HAP-1 (cell line): ENCODE measurements around the gene HOXA6.
A peak's percentile ranks its signal among the peaks of the same experiment; 100 is the strongest.

Experiments used
- DNase-seq, 2 experiments: peaks; one replicate each; pipeline ENCODE4 v3.0.0-alpha.2; 2016 to 2020; ENCODE audit warnings: low spot score in 2 of 2
- H3K27me3 ChIP-seq: fragments of 250-450 bp; sonication (Bioruptor Pico); 2 replicates; pipeline ENCODE4 v1.5.1; 2020; ENCODE audit warnings: low read depth, mild to moderate bottlenecking, moderate library complexity
- H3K36me3 ChIP-seq: fragments of 250-450 bp; sonication (Bioruptor Pico); replicated peaks from 2 replicates; pipeline ENCODE4 v1.5.1; 2020; ENCODE audit warnings: mild to moderate bottlenecking
- H3K4me1 ChIP-seq: fragments of 250-450 bp; sonication (Bioruptor Pico); 2 replicates; pipeline ENCODE4 v1.5.1; 2020; ENCODE audit warnings: mild to moderate bottlenecking
- H3K4me3 ChIP-seq: fragments of 250-450 bp; sonication (Bioruptor Pico); 2 replicates; pipeline ENCODE4 v1.5.1; 2020; ENCODE audit warnings: mild to moderate bottlenecking, moderate library complexity
- H3K9me3 ChIP-seq: fragments of 250-450 bp; sonication (Bioruptor Pico); 2 replicates; pipeline ENCODE4 v1.5.1; 2020; ENCODE audit warnings: mild to moderate bottlenecking, moderate library complexity
- in situ Hi-C: fragments of 300-500 bp; cut with MboI; formaldehyde crosslinking; loops from 3 replicates; pipeline ENCODE4 v1.14.3; 2020; ENCODE audit warnings: low sequenced_read_pairs, inconsistent platforms, mixed read lengths

Gene HOXA6

GRCh38 chr7:27188386-27189294, 41.1 kb upstream of the HOXA6 start:
- peak; percentile 34 to 58 for DNase-seq
- peaks cover 19% of the 10 kb centered on the region for H3K36me3 ChIP-seq
- H3K27me3 ChIP-seq: no peaks in the 10 kb centered on the region
- in situ Hi-C loops: no loop called here
- H3K9me3 ChIP-seq: no peaks in the 10 kb centered on the region
- peak overlapping the region; percentile 60 for H3K4me3 ChIP-seq
- peaks cover 29% of the 10 kb centered on the region for H3K4me1 ChIP-seq

GRCh38 chr7:27187475-27188385, 40.2 kb upstream of the HOXA6 start:
- DNase-seq: peak; percentile 94 to 96
- Histone ChIP-seq H3K9me3 (no peaks in the 10 kb centered on the region), H3K27me3 (no peaks in the 10 kb centered on the region), H3K4me1 (peaks cover 32% of the 10 kb centered on the region), H3K36me3 (peaks cover 12% of the 10 kb centered on the region), H3K4me3 (peak overlapping the region; percentile 60)
- in situ Hi-C loops: no loop called here

- no peaks in the 10 kb centered on the region for H3K27me3 ChIP-seq
- peaks cover 35% of the 10 kb centered on the region for H3K4me1 ChIP-seq
- peak overlapping the region; percentile 60 for H3K4me3 ChIP-seq
- DNase-seq: peak; percentile 29 to 40
- in situ Hi-C loops: no loop called here
- peaks cover 16% of the 10 kb centered on the region for H3K36me3 ChIP-seq
- H3K9me3 ChIP-seq: no peaks in the 10 kb centered on the region
These were observed 39.3 kb upstream of the HOXA6 start for GRCh38 chr7:27186668-27187474.

GRCh38 chr7:27185854-27186667, 38.5 kb upstream of the HOXA6 start:
- H3K9me3 ChIP-seq: no peaks in the 10 kb centered on the region
- in situ Hi-C loops: no loop called here
- peak overlapping the region; percentile 60 for H3K4me3 ChIP-seq
- no peaks in the 10 kb centered on the region for H3K27me3 ChIP-seq
- peak; percentile 67 to 70 for DNase-seq
- peaks cover 12% of the 10 kb centered on the region for H3K36me3 ChIP-seq
- peaks cover 35% of the 10 kb centered on the region for H3K4me1 ChIP-seq

GRCh38 chr7:27185013-27185853, 37.7 kb upstream of the HOXA6 start, which contains the start of gene HOXA11:
TSS of gene HOXA11 (minus strand) at chr7:27185232. CDS start at chr7:27185144, 88 bp downstream.
- in situ Hi-C loops: no loop called here
- H3K4me1 ChIP-seq: peaks cover 40% of the 10 kb centered on the region
- H3K4me3 ChIP-seq: peak within 1 kb of the TSS; percentile 60
- H3K36me3 ChIP-seq: peaks cover 12% of the 10 kb centered on the region
- peak; percentile 87 to 97 for DNase-seq
- no peaks in the 10 kb centered on the region for H3K27me3 ChIP-seq
- H3K9me3 ChIP-seq: no peaks in the 10 kb centered on the region

- H3K4me1 ChIP-seq: peaks cover 39% of the 10 kb centered on the region
- peak overlapping the region; percentile 60 for H3K4me3 ChIP-seq
- no peaks in the 10 kb centered on the region for H3K9me3 ChIP-seq
- in situ Hi-C loops: no loop called here
- H3K36me3 ChIP-seq: peaks cover 12% of the 10 kb centered on the region
- no peaks in the 10 kb centered on the region for H3K27me3 ChIP-seq
- DNase-seq: peak; percentile 27 to 66
These were observed 36.9 kb upstream of the HOXA6 start for GRCh38 chr7:27184337-27185012.

- peak in 1 of 2 experiments; percentile 37 for DNase-seq
- Histone ChIP-seq H3K4me1 (peaks cover 35% of the 10 kb centered on the region), H3K9me3 (no peaks in the 10 kb centered on the region), H3K27me3 (no peaks in the 10 kb centered on the region), H3K4me3 (peak overlapping the region; percentile 60), H3K36me3 (peaks cover 12% of the 10 kb centered on the region)
- in situ Hi-C loops: no loop called here
These were observed 36.2 kb upstream of the HOXA6 start for GRCh38 chr7:27183682-27184336.

- no peaks in the 10 kb centered on the region for H3K27me3 ChIP-seq
- peak overlapping the region; percentile 60 for H3K4me3 ChIP-seq
- H3K36me3 ChIP-seq: peaks cover 12% of the 10 kb centered on the region
- in situ Hi-C loops: no loop called here
- peaks cover 27% of the 10 kb centered on the region for H3K4me1 ChIP-seq
- DNase-seq: peak; percentile 61 to 64
- no peaks in the 10 kb centered on the region for H3K9me3 ChIP-seq
These were observed 35.5 kb upstream of the HOXA6 start for GRCh38 chr7:27182861-27183681.

- peaks cover 30% of the 10 kb centered on the region for H3K4me1 ChIP-seq
- H3K27me3 ChIP-seq: no peaks in the 10 kb centered on the region
- DNase-seq: peak in 1 of 2 experiments; percentile 37
- no peaks in the 10 kb centered on the region for H3K9me3 ChIP-seq
- H3K36me3 ChIP-seq: peaks cover 12% of the 10 kb centered on the region
- in situ Hi-C loops: no loop called here
- peak overlapping the region; percentile 60 for H3K4me3 ChIP-seq
These were observed 34.8 kb upstream of the HOXA6 start for GRCh38 chr7:27182285-27182841.

GRCh38 chr7:27181795-27182275, 34.3 kb upstream of the HOXA6 start:
- in situ Hi-C loops: no loop called here
- no peaks in the 10 kb centered on the region for H3K27me3 ChIP-seq
- peak in 1 of 2 experiments; percentile 7 for DNase-seq
- no peak overlapping the region for H3K4me3 ChIP-seq
- H3K4me1 ChIP-seq: peaks cover 25% of the 10 kb centered on the region
- no peaks in the 10 kb centered on the region for H3K9me3 ChIP-seq
- H3K36me3 ChIP-seq: peaks cover 12% of the 10 kb centered on the region
